Stimulated activated CD4-positive, alpha-beta T cell treated with anti-CD3 and anti-CD28 coated beads, Interleukin-2, amount 100 ng/mL, for 48 hours (primary cell): ENCODE measurements around the gene TNFAIP8.
A peak's percentile ranks its signal among the peaks of the same experiment; 100 is the strongest.

Experiments used
- DNase-seq, 2 donors: peaks; one replicate each; pipeline ENCODE4 v3.0.0-alpha.2; 2020

Gene TNFAIP8

DNA sequence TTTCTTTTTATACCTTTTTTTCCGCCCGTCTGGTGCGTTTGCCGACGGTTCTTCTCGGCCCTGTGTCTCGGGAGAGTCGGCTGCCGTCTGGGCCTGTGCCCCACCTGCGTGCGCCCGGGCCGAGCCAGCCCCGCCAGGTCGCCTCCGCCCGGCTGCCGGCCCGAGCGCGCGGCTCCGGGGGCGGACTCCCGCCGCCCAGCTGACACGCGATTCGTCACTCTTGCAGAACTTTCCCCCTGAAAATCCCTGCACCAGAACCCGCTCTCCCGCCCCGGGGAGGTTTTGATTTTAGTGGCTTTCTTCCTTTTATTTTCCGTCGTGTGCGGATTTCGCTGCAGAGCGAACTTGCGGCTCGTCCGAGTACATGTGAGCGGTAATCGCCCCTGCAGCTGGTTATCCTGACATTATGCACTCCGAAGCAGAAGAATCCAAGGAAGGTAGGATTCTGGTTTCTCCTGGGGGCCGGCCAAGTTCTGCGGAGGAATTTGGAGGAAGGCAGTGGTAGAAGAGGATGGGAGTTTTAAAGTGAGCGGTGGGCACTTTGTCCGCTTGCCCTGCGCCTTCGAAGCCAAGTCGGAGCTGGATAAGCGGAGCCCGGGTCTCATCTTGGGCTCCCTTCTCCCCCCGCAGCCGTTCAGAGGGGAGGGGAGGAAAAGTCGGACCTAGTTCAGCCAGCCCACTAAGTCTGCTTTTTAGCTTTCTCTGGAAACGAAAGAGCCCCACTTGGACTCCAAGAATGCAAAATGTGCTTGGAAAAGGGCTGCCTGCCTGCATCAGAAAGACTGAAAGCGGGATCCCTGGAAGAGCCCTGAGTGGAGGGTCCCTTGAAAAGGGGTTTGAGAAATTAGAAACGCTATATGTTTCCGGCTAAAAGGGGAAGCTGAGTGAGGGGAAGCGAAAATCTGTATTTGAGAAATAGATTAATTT lies at the start of gene TNFAIP8:
Gene TNFAIP8, plus strand, starts transcription at position 335 of the 927 bp plus-strand sequence. Its CDS starts 72 bp downstream, at position 407.
- peak; percentile 67 to 79 for DNase-seq

DNA sequence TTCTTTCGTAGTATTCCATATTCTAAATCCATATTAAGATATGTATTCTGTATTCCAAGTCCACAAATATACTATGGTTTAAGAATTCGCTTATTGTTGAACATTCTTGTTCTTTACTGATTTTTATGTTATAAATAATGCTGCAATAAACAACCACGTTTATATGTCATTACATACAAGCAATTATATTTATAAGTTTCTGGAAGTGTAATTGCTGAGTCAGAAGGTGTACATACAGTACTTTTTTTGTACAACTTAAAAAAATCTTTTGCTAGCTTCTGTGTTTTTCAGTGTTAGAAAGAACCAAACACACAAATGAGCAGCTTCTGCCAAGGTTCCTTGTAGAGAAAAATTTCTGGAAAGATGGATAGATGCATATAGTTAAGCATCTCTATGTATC lies 48.6 kb upstream of the TNFAIP8 start:
- DNase-seq: no peak

DNA sequence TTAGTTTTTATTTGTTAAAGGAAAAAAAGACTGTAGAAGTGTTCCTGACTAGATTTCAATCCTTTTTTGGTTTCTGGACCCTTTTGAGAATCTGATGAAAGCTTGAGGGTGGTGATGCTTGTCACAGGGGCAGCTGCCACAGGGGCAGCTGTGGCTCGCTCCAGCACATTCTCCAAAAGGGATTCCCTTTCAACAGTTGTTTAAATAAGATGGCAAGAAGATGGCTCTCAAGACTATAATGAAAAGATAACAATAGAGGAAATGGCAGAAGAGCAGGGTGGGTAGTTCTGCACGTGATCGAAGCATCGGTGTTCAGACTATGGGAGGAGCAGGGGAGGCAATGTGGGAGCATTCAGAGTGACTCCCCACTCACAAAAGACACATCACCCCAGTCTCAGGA lies 46.5 kb upstream of the TNFAIP8 start:
- no peak for DNase-seq

DNA sequence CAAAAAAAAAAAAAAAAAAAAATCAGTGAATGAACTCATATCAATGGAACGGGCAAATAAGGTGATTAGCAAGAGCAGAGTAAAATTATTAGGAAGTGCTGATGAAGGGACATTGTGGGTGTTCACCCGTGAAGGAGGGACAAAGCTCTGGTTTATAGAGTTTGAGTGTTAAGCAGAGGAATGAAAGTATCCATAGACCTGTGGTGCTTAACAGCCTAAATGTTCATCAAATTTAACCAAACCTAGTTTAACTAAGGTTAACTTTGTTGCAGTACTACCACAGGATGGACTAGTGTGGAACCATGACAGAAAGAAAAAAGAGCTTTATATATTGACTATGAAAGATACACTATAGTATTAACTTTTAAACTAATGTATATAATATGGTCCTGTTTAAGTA lies 44.1 kb upstream of the TNFAIP8 start:
- DNase-seq: no peak

DNA sequence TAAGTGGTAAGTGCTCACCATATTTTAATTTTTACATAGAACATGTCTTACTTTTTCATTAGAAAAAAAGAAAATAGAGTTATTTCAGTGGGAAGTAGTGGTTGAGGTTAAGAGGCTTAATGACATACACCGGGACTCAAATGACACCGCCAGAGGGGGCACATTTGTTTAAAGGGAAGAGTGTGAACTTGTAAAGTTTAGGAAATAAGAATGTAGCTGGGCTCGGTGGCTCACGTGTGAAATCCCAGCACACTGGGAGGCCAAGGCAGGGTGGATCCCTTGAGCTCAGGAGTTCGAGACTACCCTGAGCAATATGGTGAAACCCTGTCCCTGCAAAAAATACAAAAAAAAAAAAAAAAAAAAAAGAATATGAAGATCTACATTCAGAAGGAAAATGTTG lies 43.4 kb upstream of the TNFAIP8 start:
- no peak for DNase-seq

DNA sequence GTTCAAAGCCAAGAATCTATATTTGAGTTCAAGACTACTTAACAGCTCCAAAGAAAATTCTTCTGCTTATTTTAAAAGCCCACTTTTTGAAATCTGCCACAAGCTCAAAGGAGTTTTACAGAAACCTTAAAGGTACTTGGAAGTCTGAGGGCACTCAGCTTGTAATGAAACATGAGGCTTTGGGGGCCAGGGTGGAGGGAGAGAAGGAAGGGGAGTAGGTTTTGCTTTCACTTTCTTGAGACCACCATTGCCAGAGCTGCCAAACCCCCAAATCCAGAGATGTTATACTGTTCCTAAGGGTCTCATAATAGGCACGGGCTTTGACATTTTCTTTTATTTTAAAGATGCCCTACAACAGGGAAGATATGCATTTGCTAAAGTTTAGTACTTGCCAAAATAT lies 42.6 kb upstream of the TNFAIP8 start:
- no peak for DNase-seq

DNA sequence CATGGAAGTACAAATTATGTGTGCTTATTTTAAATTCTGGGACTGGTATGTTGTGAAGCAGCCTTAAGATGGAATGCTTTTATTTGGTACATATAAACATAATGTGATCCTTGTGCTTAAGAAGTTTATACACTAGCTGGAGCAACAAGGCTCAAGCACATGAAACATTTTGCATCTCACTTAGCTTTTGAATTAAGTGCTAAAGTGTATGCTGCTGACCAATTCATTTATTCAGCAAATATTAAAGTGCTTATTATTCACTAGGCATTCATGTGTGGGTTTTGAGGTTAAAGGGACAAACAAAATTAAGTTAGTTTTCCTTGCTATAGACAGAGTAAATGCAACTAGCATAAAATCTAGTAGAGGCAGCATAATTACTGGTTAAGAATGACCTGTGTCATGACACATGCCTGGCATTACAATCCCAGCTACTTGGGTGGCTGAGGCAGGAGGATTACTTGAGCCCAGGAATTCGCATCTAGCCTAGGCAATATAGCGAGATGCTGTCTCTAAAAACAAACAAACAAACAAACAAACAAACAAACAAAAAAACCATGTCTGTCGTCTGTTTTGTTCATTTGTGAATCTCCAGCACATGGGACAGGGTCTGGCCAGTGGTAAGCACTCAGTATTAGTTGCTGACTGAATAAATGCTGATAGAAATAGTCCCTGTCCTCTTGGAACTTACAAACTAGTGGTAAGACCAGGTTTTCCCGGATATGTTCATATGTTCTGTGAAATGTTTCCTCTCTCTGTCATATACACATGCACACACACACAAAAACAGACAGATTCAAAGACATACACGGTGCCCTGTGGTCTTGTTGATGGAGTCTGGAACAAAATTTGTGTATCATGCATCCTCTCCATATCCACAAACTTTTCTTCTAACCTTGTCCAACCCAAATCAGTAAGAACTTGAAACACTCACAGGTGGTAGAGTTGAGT lies 41.9 kb upstream of the TNFAIP8 start:
- no peak for DNase-seq

DNA sequence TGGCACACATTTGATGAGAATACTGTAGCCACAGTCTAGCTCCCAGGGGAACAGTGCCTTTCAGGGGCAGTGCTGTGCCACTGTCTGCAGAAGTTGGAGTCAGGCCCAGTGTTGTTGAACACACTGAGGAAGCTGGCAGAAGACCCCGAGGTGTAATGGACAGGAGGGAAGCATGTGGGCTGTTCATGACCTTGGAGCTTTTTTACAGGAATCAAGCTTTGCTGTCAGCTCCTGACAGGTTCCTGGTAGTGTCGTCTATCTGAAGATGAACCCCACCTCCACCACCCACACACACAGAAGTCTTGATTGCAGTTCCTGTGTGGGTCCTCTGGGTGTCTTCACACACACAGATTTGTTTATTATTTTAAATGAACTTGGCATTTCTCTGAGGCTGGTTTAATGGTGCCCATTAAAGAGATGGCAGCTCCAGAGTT lies 40.3 kb upstream of the TNFAIP8 start:
- no peak for DNase-seq

DNA sequence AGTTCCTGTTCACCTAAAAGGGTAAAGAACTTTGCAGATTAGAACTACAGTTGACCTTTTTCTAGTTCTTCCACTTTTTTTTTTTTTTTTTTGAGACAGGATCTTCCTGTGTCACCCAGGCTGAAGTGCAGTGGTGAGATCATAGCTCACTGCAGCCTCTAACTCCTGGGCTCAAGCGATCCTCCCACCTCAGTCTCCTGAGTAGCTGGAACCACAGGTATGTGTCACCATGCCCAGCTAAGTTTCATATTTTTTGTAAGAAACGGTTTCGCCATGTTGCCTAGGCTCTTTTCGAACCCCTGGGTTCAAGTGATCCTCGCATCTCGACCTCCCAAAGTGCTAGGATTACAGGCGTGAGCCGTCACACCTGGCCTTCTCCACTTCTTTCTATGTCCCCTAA lies 39.7 kb upstream of the TNFAIP8 start:
- DNase-seq: no peak

DNA sequence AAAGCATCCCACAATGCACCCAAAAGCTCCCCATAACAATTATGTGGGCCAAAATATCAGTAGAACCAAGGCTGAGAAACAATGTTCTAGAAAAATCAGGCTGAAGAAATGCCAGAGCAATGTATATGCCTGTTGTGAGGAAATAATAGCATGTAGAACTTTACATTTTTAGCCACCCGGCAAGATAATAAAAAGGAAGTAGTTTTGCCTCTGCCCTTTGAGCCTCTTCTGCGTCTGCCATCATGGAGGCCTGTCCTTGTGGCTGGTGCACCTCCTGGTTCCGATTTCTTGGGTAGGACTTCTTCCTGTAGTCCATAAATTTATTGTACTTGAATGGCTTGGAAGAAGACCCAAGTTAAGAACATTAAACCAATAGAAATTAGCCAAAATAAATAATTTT lies 38.9 kb upstream of the TNFAIP8 start:
- DNase-seq: no peak

DNA sequence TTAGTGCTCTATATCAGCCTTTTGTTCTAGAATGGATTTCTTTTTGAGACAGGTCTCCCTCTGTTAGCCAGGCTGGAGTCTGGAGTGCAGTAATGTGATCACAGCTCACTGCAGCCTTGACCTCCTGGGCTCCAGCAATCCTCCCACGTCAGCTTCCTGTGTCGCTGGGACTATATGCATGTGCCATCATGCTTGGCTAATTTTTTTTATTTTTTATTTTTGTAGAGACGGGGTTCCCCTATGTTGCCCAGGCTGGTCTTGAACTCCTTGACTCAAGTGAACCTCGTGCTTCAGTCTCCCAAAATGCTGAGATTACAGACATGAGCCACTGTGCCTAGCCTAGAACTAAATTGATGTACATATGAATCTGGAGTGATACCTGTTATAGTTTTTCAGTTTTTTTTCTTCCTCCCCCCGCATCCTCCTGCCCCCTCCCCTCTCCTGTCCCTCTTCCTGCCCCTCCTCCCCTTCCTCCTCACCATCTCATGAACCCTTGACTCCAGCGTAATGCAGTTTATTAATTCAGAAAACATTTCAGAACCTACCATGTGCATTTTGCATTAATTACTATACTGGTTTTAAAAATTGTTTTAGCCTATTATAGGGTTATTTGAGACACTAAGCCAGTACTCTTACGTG lies 37.4 kb upstream of the TNFAIP8 start:
- DNase-seq: no peak

DNA sequence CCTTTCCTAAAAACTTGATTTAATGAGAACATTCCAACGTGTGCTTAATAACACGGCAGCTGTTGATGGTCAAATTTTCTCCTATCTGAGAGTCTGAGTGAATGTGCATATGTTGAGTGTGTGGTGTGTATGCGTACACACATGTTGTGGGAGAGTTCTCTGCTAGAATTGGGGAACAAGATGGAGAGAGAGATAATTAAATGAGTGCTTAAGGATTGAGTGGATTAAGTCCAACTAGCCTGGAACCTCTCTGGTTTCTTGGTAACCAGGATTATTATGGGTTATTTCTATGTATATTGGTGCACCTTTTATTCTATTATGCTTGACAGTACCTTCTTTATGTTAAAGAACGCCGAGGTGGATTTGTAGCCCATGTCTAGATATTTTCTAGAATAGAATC lies 36.4 kb upstream of the TNFAIP8 start:
- no peak for DNase-seq

DNA sequence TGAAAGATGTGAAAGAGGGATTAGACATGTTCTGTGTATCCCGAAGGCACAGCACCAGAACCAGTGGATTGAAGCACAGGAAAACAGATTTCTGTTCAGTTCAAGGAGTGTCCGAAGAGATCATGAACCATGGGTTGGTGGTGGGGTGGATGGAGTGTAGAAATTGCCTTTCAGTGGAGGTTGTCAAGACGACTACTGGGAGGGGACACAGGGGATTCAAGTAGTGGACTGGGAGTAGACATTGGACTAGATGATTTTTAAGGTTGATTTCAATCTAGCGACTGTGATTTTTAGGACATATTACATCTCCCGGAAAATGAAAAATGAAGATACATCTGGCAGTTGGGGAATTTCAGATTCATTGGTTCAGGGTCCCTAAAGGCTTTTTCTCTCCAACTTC lies 35.9 kb upstream of the TNFAIP8 start:
- no peak for DNase-seq

DNA sequence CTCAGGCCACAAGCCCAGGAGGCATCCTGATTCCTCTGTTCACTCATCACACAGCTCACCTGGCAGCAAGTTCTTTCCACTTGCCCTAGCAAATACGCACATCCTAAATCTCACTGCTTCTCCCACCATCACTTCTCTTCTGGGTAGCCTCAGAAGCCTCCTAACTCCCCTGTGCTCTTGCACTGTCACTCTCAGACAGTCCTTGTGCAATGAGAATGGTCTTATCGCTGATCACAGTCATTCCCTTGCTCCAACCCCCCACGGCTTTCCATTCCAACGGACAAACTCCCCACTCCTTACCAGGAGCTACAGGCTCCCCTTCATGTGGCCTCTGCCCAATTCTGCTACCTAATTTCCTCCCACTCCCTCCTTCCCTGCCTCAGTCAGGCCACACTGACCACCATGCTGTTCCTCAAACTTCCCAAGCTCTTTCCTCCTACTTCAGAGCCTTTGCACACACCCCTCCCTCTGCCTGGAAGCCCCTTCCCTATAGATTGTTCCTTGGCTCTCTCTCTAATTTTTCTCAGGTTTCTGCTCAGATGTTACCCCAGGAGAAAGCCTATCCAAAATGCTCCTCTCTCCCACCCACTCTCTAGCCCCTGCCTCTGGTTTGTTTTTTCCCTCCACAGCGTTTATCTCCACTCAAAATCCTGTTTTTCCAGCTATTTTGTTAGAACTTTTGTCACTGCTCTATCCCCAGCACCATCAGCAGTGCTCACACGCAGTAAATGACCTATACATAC lies 34.1 kb upstream of the TNFAIP8 start:
- no peak for DNase-seq

DNA sequence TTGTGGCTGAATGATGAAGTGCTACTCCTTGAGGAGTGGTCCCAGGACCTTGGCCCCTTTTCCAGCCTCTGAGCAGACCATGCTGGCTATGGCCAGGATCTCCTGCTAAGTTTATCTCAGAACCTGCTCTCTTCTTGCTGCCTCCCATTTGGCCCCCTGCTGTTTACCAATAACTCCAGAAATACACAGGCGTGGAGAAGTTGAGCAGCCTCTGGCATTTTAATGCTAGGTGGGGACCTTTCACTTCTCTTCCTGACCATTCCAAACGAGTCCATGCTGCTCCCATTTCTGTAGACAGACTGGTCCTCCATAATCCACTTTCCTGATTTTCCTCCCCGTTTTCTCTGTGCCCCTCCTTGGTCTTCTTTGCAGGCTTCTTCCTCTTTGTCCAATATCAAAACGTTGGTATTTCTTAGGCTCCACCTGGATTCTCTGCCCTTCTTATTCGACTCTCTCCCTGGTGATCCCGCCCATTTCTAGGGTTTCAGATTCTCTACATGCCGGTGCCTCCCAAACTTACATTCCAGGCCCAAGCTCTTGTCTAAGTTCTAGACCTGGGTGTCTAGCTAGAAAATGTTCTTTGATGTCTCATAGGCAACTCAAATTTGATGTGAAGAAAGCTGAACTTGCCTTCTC lies 33.4 kb upstream of the TNFAIP8 start:
- no peak for DNase-seq

DNA sequence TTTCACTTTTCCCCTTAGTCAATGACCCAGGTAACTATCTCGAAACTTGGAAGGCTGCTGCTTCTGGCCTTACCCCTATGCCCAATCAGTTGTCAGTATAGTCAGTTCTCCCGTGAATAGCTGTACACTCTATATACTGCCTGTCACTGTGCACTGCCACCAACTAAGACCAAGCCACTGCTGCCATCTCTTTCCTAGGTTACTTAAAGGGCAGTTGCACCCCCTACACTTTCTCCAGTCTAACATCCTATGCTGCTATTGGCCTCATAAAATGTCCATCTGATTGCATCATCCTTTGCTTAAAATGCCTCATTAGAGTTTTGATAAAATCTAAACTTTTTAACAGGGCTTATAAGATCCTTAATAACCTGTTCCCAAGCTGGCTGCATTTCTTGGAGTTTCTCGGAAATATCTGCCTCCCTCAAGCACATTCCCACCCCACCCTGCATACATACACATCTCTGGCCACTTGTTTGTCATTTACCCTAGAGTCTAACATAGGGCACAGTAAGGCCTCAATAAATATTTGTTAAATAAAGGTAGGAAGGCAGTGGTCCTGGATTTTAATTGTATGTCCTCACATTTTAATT lies 32.8 kb upstream of the TNFAIP8 start:
- DNase-seq: no peak

DNA sequence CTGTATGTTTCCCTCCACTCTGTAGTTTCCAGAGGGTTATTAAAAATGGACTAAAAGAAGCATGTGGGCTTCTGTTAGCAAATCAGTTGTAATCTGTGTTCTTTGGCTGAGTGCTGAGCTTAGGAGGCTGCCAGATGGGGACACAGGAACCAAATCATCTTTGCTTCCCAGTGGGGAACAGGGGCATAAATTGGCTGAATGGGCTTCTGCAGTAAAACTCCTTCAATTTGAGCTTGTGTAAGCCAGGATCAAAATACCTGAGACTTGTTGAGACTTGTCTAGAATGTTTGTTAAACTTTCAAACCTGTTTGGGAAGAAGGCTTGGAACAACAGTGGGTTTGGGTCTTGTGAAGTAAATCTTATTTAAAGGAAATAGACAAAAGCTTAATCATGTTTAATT lies 32.2 kb upstream of the TNFAIP8 start:
- DNase-seq: no peak

DNA sequence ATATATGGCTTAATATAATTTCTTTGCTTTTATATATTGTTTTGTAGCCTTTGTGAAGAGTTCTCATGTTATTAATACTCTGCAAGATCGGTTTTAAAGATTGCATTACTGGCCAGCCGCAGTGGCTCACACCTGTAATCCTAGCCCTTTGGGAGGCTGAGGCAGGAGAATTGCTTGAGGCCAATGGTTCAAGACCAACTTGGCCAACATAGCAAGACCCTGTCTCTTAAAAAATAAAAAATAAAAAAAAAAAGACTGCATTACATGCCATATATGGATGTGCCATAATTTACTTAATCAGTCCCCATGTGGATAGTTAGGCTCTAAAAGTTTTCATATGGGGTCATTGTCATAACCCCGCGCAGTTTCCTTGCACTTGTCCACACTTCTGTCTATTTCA lies 31.0 kb upstream of the TNFAIP8 start:
- DNase-seq: no peak

DNA sequence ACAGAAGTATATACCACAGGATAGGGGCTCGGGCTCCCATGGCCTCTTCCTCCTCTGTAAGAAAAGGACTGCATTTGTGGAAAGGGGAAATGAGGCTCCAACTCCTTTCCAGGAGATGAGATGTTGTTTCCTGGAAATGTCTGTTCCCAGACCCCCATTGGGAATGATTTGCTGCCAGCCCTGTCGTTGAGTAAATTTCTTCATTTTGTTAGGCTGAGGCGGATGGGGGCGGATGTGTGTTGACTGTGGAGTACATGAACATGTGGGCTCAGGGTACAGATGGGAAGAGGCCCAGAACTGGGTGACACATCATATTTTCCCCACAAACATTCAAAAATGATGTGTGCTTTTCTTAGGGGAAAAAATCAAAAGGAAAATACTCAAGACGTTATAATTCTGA lies 28.8 kb upstream of the TNFAIP8 start:
- DNase-seq: no peak

DNA sequence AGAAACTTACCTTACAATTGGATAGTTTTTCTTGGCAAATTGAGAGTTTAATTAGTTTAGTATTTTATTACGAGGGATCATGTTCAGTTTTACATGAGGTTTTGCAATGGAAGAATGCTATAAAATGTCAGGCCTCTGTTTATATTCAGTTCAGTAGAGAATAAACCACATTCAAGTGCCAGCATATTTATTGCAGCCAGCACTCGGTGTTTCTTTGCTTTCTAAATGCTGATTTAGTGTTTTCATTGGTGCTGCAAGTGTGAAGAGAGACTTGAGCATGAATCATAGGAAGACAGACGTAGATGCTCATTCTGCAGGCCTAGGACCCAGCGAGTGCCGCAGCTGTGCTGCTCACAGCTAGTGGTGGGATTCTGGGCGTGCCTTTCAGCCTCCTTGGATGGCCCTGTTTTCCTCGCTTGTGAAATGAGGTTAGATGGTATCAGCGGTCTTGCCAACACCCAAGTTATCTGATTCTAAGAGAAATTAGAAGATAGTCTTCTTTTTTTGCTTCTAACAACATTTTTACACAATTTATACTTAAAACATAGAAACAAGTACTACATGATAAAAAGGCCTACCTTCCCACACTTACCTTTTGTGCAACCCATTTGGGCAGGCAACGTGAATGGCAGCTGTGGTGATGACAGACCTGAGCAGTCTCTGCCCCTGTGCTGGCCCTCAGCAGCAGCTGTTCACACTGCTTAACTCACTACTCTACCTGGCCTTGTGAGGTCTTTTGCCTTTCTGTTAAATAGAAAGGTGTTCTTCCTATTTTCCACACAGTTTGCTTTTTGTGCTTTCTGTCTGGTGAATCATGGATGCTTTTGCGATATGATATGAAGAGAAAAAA lies 26.8 kb upstream of the TNFAIP8 start:
- DNase-seq: no peak

DNA sequence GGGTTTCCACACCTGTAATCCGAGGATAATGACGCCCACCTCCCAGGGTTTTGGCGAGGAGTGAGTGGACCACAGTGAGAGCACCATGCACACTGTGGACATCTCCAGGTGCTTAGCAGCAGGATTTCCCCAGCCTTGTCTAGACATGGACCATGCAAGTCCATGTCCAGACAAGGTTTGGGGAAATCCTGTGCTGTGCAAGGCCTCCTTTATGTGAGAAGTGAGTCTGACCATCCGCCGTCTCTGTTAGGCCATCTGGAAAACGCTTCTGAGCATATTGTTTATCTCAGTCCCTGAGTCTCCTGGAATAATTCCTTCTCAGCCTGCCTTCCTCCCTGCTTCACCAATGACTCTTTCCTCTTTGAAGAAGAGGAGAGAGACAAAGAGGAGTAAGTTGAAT lies 26.2 kb upstream of the TNFAIP8 start:
- DNase-seq: no peak
